Ascending aorta (tissue), 2 donors: Measurements from ENCODE around the gene OSBPL3. TPM values are rescaled to one million over a fixed set of nuclear protein-coding genes. Genes with fewer than 3 reads are reported as not detected.

Source experiments
- DNase-seq, 2 donors: peaks; one replicate each; pipeline ENCODE4 v3.0.0-alpha.2; 2019; ENCODE audit warnings: low spot score in 2 of 2
- H3K27ac ChIP-seq, 2 donors: fragments of 200-600 bp; sonication (generic); one replicate each; pipeline ENCODE4 v1.5.1; 2016 to 2017; ENCODE audit warnings: mild to moderate bottlenecking in 1 of 2
- H3K27me3 ChIP-seq: fragments of 200-600 bp; sonication (generic); one replicate; pipeline ENCODE4 v1.5.1; 2017
- H3K36me3 ChIP-seq, 2 donors: fragments of 200-600 bp; sonication (generic); one replicate each; pipeline ENCODE4 v1.5.1; 2016
- H3K4me1 ChIP-seq, 2 donors: fragments of 200-600 bp; sonication (generic); one replicate each; pipeline ENCODE4 v1.5.1; 2016 to 2017; ENCODE audit warnings: mild to moderate bottlenecking in 1 of 2
- H3K4me3 ChIP-seq, 2 donors: fragments of 200-600 bp; sonication (generic); one replicate each; pipeline ENCODE4 v1.5.1; 2016 to 2017; ENCODE audit warnings: mild to moderate bottlenecking in 1 of 2
- H3K9me3 ChIP-seq, 2 donors: fragments of 200-600 bp; sonication (generic); one replicate each; pipeline ENCODE4 v1.5.1; 2016
- CTCF ChIP-seq, 3 experiments: fragments of 200-600 bp in 2 of 3; fragments of 450-650 bp in 1 of 3; sonication (generic) in 2 of 3; IDR thresholded peaks; one replicate each; pipeline ENCODE4 v1.5.1; 2016 to 2019; ENCODE audit warnings: antibody characterized with exemption in 3 of 3, mild to moderate bottlenecking in 1 of 3, moderate library complexity in 1 of 3
- intact Hi-C: fragments of 100-400 bp; cut with DNase I; formaldehyde crosslinking; loops from one replicate; pipeline ENCODE4 v1.15.1; 2023
- total RNA-seq: library from RNA; depleted of rRNA; stranded (reverse); fragments of >200 nt; gene quantifications from one replicate; pipeline ENCODE4 v1.1.0, GENCODE V29; 2016

The OSBPL3 gene
- total RNA-seq, 1 donor from 2014 or later, result 0.96 TPM

GRCh38 chr7:24932815-24933214 lies 47.2 kb downstream of the OSBPL3 start:
- Histone ChIP-seq H3K4me1 (no peaks in the 10 kb centered on the region), H3K36me3 (no peaks in the 10 kb centered on the region), H3K9me3 (no peaks in the 10 kb centered on the region), H3K4me3 (no peak overlapping the region), H3K27me3 (no peaks in the 10 kb centered on the region), H3K27ac (no peak overlapping the region)
- intact Hi-C loops, result no loop called here
- no peak for DNase-seq
- no peak for TF ChIP-seq CTCF (IDR thresholded peaks at IDR 0.05)

GRCh38 chr7:24932389-24932788 lies 47.6 kb downstream of the OSBPL3 start:
- Histone ChIP-seq H3K36me3 (no peaks in the 10 kb centered on the region), H3K9me3 (no peaks in the 10 kb centered on the region), H3K4me3 (no peak overlapping the region), H3K27me3 (no peaks in the 10 kb centered on the region), H3K27ac (no peak overlapping the region), H3K4me1 (no peaks in the 10 kb centered on the region)
- intact Hi-C loops, result no loop called here
- DNase-seq, result no peak
- TF ChIP-seq CTCF (IDR thresholded peaks at IDR 0.05), result no peak

GRCh38 chr7:24931844-24932243 lies 48.1 kb downstream of the OSBPL3 start:
- Histone ChIP-seq H3K27me3 (no peaks in the 10 kb centered on the region), H3K9me3 (no peaks in the 10 kb centered on the region), H3K36me3 (no peaks in the 10 kb centered on the region), H3K27ac (no peak overlapping the region), H3K4me3 (no peak overlapping the region), H3K4me1 (no peaks in the 10 kb centered on the region)
- no peak for TF ChIP-seq CTCF (IDR thresholded peaks at IDR 0.05)
- no peak for DNase-seq
- intact Hi-C loops, result no loop called here

GRCh38 chr7:24930856-24931255 lies 49.1 kb downstream of the OSBPL3 start:
- Histone ChIP-seq H3K27ac (no peak overlapping the region), H3K4me1 (peaks cover 0 to 2% of the 10 kb centered on the region in 2 donors), H3K36me3 (no peaks in the 10 kb centered on the region), H3K27me3 (no peaks in the 10 kb centered on the region), H3K4me3 (no peak overlapping the region), H3K9me3 (no peaks in the 10 kb centered on the region)
- no peak for TF ChIP-seq CTCF (IDR thresholded peaks at IDR 0.05)
- intact Hi-C loops, result no loop called here
- no peak for DNase-seq

GRCh38 chr7:24926623-24927524 lies 53.1 kb downstream of the OSBPL3 start:
- TF ChIP-seq CTCF (IDR thresholded peaks at IDR 0.05), result no peak
- no peaks in the 10 kb centered on the region for H3K27me3 ChIP-seq
- DNase-seq, result no peak
- H3K36me3 ChIP-seq, result no peaks in the 10 kb centered on the region
- H3K27ac ChIP-seq, result peak overlapping the region; percentile 29 to 41
- no peak overlapping the region for H3K4me3 ChIP-seq
- no peaks in the 10 kb centered on the region for H3K9me3 ChIP-seq
- intact Hi-C loops, result no loop called here
- H3K4me1 ChIP-seq, result peaks cover 0 to 2% of the 10 kb centered on the region in 2 donors
